ENCODE data around the gene ABITRAM.
"Not testable (repeated sequence)": the region's sequence is repeated elsewhere in the genome, so short reads cannot be mapped to it uniquely, and the experiment has no call there.

Gene ABITRAM

GRCh38 chr9:108934323-108934893 is at the start of gene ABITRAM:
ABITRAM (plus strand) TSS chr9:108934400; CDS start chr9:108934487, 87 bp downstream.
- peak; percentile 76 for DNase-seq (ENCODE audit: low spot score)

GRCh38 chr9:108884701-108885100 is 49.5 kb upstream of the ABITRAM start:
- no peak for DNase-seq (ENCODE audit: low spot score)

- DNase-seq (ENCODE audit: low spot score), result peak; percentile 59
Observed at GRCh38 chr9:108885643-108886348, 48.4 kb upstream of the ABITRAM start.

GRCh38 chr9:108886594-108887271 is 47.5 kb upstream of the ABITRAM start:
- DNase-seq (ENCODE audit: low spot score), result not testable (repeated sequence)

- peak; percentile 34 for DNase-seq (ENCODE audit: low spot score)
Observed at GRCh38 chr9:108889649-108890067, 44.5 kb upstream of the ABITRAM start.

- no peak for DNase-seq (ENCODE audit: low spot score)
Observed at GRCh38 chr9:108894225-108894997, 39.8 kb upstream of the ABITRAM start.

- no peak for DNase-seq (ENCODE audit: low spot score)
Observed at GRCh38 chr9:108897324-108898096, 36.7 kb upstream of the ABITRAM start.

GRCh38 chr9:108899023-108899695 is 35.0 kb upstream of the ABITRAM start:
- DNase-seq (ENCODE audit: low spot score), result not testable (repeated sequence)

- DNase-seq (ENCODE audit: low spot score), result no peak
Observed at GRCh38 chr9:108900176-108900575, 34.0 kb upstream of the ABITRAM start.

GRCh38 chr9:108903420-108904103 is 30.6 kb upstream of the ABITRAM start:
- DNase-seq (ENCODE audit: low spot score), result no peak

- DNase-seq (ENCODE audit: low spot score), result no peak
Observed at GRCh38 chr9:108904161-108904560, 30.0 kb upstream of the ABITRAM start.

- no peak for DNase-seq (ENCODE audit: low spot score)
Observed at GRCh38 chr9:108905494-108905893, 28.7 kb upstream of the ABITRAM start.

GRCh38 chr9:108910402-108910801 is 23.8 kb upstream of the ABITRAM start:
- DNase-seq (ENCODE audit: low spot score), result no peak

GRCh38 chr9:108910914-108911313 is 23.3 kb upstream of the ABITRAM start:
- DNase-seq (ENCODE audit: low spot score), result no peak

- DNase-seq (ENCODE audit: low spot score), result no peak
Observed at GRCh38 chr9:108911820-108912219, 22.4 kb upstream of the ABITRAM start.

GRCh38 chr9:108913391-108913790 is 20.8 kb upstream of the ABITRAM start:
- DNase-seq (ENCODE audit: low spot score), result no peak

- DNase-seq (ENCODE audit: low spot score), result no peak
Observed at GRCh38 chr9:108919517-108919916, 14.7 kb upstream of the ABITRAM start.

- not testable (repeated sequence) for DNase-seq (ENCODE audit: low spot score)
Observed at GRCh38 chr9:108920401-108920800, 13.8 kb upstream of the ABITRAM start.

GRCh38 chr9:108921200-108921599 is 13.0 kb upstream of the ABITRAM start:
- no peak for DNase-seq (ENCODE audit: low spot score)

GRCh38 chr9:108924466-108924865 is 9.7 kb upstream of the ABITRAM start:
- DNase-seq (ENCODE audit: low spot score), result no peak
